Measurements from ENCODE around the gene SPOCK2. TPM values are rescaled to one million over a fixed set of nuclear protein-coding genes. Genes with fewer than 3 reads are reported as not detected.
"Not testable (repeated sequence)": the region's sequence is repeated elsewhere in the genome, so short reads cannot be mapped to it uniquely, and the experiment has no call there.

Gene SPOCK2, protein sequence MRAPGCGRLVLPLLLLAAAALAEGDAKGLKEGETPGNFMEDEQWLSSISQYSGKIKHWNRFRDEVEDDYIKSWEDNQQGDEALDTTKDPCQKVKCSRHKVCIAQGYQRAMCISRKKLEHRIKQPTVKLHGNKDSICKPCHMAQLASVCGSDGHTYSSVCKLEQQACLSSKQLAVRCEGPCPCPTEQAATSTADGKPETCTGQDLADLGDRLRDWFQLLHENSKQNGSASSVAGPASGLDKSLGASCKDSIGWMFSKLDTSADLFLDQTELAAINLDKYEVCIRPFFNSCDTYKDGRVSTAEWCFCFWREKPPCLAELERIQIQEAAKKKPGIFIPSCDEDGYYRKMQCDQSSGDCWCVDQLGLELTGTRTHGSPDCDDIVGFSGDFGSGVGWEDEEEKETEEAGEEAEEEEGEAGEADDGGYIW
- 3.2 TPM for total RNA-seq
- polyA plus RNA-seq: 10.1 TPM

DNA sequence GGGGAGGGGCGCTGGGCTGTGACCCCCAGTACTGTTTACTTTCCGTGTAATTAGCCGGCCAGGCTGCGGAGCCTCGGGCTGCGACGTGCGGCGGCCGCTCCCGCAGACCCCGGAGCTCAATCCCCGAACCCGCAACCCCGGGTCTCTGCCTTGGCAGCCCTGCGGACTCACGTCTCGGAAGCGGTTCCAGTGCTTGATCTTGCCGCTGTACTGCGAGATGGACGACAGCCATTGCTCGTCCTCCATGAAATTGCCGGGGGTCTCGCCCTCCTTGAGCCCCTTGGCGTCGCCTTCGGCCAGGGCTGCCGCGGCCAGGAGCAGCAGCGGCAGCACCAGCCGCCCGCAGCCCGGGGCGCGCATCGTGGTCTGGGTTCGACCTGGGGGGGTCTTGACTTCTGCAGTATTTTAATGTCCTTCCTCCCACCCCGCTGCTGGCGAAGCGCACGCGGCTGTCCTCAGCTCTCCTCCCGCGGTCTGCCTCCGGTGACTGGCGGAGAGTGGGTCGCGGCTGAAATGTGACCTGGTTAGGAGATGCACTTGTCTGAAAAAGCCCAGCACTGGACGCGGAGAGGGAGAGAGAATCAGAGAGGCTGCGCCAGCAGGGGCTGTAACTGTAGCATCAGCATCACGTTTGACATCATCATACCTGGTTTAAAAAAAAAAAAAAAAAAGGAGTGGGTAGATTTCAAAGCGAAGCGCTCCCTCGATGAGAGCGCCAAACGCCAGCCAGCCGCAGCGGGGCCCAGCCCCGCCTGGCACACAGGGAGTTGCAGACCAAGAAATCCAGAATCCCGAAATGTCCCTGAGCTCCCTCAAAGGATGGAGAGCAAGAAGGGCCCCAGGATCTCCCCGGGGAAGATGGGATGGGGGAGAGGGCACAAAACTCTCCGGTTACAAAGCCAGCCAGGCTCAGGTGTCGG lies at the start of gene SPOCK2:
Gene SPOCK2 (minus strand): TSS at position 583 of the 920 bp plus-strand sequence. CDS start 223 bp downstream, at position 360.
- DNase-seq (ENCODE audit: extremely low spot score): no peak
- peak within 1 kb of the TSS; percentile 33 for H3K4me3 ChIP-seq (ENCODE audit: low read depth, low read length)

DNA sequence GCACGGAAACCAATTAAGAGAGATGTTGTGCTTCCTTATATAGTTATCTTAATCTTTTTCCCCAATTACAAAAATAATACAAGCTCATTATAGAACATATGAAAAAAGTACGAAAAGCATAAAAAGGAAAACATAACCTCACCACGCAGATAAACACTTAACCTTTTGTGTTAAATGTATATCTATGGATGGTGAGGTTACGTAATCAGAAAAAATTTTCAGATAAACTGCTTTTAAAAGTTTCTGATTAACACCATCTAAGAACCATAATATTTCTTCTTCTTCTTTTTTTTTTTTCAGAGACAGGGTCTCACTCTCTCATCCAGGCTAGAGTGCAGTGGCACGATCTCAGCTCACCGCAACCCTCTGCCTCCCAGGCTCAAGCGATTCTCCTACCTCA lies 49.2 kb upstream of the SPOCK2 start:
- DNase-seq (ENCODE audit: extremely low spot score): no peak
- no peaks in the 10 kb centered on the region for H3K36me3 ChIP-seq (ENCODE audit: insufficient read depth)
- H3K27ac ChIP-seq (ENCODE audit: low read depth): no peak overlapping the region
- WGBS: 98% methylated on average over 7 of the region's 7 CpGs
- peaks cover 1% of the 10 kb centered on the region for H3K4me1 ChIP-seq (ENCODE audit: insufficient read depth)
- no peak overlapping the region for H3K4me3 ChIP-seq (ENCODE audit: low read depth, low read length)

More for the DNA sequence above, at the start of gene SPOCK2:
- Histone ChIP-seq H3K27ac (ENCODE audit: low read depth) (peak within 1 kb of the TSS; percentile 53), H3K4me1 (ENCODE audit: insufficient read depth) (no peaks in the 10 kb centered on the region), H3K36me3 (ENCODE audit: insufficient read depth) (no peaks in the 10 kb centered on the region)
- 8% methylated on average over 65 of the region's 65 CpGs for WGBS

DNA sequence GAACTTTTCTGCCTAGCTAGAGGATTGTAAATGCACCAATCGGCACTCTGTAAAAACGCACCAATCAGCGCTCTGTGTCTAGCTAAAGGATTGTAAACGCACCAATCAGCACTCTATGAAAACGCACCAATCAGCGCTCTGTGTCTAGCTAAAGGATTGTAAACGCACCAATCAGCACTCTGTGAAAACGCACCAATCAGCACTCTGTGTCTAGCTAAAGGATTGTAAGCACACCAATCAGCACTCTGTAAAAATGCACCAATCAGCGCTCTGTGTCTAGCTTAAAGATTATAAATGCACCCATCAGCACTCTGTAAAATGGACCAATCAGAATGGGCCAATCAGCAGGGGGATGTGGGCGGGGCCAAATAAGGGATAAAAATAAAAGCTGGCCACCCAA lies 47.9 kb upstream of the SPOCK2 start:
- not testable (repeated sequence) for H3K36me3 ChIP-seq (ENCODE audit: insufficient read depth); H3K27ac ChIP-seq (ENCODE audit: low read depth); H3K4me3 ChIP-seq (ENCODE audit: low read depth, low read length); H3K4me1 ChIP-seq (ENCODE audit: insufficient read depth); DNase-seq (ENCODE audit: extremely low spot score)
- 98% methylated on average over 10 of the region's 10 CpGs for WGBS

DNA sequence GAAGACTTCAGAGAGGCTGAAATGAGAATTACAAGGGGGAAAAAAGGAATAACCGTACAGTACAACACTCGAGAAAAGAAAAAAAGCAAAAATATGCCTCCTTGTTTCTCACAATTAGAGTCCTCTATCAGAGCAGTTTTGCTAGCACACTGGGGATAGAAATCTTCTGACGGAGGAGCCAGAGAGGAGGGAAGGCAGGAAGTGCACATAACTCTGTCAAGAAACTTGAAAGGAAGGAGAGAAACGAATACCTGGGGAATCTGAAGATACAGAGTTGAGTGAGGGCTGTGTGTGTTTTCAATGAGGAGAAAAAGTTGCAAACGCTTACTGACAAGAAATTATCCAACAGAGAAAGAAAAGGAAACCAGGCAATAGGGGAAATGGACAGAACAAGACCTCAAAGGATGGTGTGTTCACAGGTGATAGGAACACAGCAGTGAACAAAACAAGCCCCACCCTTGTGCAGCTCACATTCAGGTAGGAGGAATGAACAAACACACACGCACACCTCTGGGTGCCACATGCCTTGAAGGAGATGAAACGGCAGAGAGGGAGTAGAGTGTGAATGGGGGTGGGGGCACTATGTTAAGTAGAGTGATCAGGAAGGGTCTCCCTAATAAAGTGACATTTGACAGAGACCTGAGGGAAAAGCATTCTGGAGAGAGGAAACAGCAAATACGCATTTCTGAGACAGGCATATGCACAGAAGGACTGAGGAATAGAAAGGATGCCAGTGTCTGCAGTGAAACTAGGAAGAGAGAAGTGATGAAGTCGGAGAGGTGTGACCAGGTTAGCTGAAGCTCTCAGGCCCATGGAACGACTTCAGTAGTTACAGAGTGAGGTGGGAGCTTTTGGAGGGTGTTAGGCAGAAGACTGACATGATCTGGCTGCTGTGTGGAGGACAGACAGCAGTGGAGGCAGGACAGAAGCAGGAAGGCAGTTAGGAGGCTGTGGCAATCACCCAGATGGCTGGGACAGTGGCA lies 46.7 kb upstream of the SPOCK2 start:
- Histone ChIP-seq H3K27ac (ENCODE audit: low read depth) (no peak overlapping the region), H3K4me1 (ENCODE audit: insufficient read depth) (peaks cover 1% of the 10 kb centered on the region), H3K36me3 (ENCODE audit: insufficient read depth) (no peaks in the 10 kb centered on the region), H3K4me3 (ENCODE audit: low read depth, low read length) (no peak overlapping the region)
- DNase-seq (ENCODE audit: extremely low spot score): no peak
- WGBS: 85% methylated on average over 10 of the region's 10 CpGs

DNA sequence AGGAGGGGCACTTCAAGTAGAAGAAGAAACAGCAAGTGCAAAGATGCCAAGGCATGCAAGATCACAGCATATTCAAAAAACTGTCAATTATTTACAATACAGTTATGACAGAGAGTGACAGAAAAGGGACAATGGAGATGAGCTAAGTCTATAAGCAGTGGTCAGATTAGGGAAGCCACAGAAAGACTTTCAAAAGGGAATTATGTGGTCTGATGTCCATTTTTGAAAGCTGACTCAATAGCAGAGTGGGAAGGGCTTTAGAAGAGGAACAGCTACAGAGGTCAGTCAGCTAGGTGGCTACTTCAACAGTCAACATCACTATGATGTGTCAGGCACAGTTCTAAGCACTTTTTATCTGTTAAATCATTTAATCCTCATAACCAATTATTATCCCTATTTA lies 45.2 kb upstream of the SPOCK2 start:
- DNase-seq (ENCODE audit: extremely low spot score): no peak
- no peak overlapping the region for H3K4me3 ChIP-seq (ENCODE audit: low read depth, low read length)
- H3K27ac ChIP-seq (ENCODE audit: low read depth): no peak overlapping the region
- H3K36me3 ChIP-seq (ENCODE audit: insufficient read depth): no peaks in the 10 kb centered on the region
- peaks cover 1% of the 10 kb centered on the region for H3K4me1 ChIP-seq (ENCODE audit: insufficient read depth)

DNA sequence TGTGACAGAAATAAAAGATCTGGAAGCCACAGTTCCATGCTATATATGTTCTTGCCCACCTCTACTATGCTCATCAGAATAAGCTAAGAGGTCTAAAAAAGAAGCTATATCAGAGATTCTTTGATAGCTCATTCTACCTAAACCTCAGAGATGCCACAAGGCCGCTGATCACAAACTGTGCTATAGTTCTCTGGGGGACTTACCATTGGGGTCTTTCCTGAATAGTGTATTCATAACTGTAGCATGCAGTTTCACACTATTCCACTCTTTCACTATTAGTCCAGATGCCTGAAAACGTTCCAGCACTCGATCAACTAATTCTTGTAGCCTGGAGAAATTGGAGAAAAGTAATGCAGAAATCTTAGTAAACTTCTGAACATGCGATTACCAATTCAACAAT lies 44.5 kb upstream of the SPOCK2 start:
- Histone ChIP-seq H3K4me3 (ENCODE audit: low read depth, low read length) (no peak overlapping the region), H3K4me1 (ENCODE audit: insufficient read depth) (peaks cover 1% of the 10 kb centered on the region), H3K36me3 (ENCODE audit: insufficient read depth) (no peaks in the 10 kb centered on the region), H3K27ac (ENCODE audit: low read depth) (no peak overlapping the region)
- 85% methylated on average over 4 of the region's 4 CpGs for WGBS
- DNase-seq (ENCODE audit: extremely low spot score): no peak

DNA sequence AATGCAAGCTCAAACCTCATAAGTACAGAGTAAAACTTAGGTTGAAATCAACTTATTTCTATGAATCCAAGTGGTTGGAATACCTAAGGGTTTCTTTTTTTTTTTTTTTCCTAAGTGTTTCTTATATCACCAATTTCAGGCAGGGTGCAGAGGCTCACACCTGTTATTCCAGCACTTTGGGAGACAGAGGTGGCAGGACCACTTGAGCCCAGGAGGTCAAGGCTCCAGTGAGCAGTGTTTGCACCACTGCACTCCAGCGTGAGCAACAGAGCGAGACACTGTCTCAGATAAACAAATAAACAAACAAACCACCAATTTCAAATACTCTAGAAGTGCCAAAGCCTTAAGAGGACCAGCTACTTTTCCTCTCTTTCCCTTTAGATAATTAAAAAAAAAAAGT lies 39.2 kb upstream of the SPOCK2 start:
- WGBS: 98% methylated on average over 2 of the region's 2 CpGs
- H3K27ac ChIP-seq (ENCODE audit: low read depth): no peak overlapping the region
- no peak overlapping the region for H3K4me3 ChIP-seq (ENCODE audit: low read depth, low read length)
- no peaks in the 10 kb centered on the region for H3K4me1 ChIP-seq (ENCODE audit: insufficient read depth)
- H3K36me3 ChIP-seq (ENCODE audit: insufficient read depth): no peaks in the 10 kb centered on the region
- DNase-seq (ENCODE audit: extremely low spot score): no peak

DNA sequence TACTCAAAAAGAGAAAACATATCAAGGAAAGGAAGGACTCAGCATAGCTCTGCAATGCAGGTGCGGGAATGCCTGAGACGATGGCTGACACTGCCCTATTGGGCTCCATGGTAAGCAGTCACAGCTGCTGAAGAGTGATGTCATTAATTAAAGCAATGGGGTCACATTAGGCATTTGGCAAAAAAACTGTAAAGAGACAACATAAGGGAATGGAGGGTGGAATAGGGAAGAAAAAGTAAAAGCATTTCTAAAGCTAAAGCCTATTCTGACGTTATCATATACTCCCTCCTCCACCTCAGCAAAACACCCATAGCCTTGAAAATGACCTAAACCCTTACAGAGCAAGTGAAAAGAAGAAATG lies 38.5 kb upstream of the SPOCK2 start:
- Histone ChIP-seq H3K4me3 (ENCODE audit: low read depth, low read length) (no peak overlapping the region), H3K36me3 (ENCODE audit: insufficient read depth) (no peaks in the 10 kb centered on the region), H3K4me1 (ENCODE audit: insufficient read depth) (no peaks in the 10 kb centered on the region), H3K27ac (ENCODE audit: low read depth) (no peak overlapping the region)
- no peak for DNase-seq (ENCODE audit: extremely low spot score)
- 96% methylated on average over 3 of the region's 3 CpGs for WGBS

DNA sequence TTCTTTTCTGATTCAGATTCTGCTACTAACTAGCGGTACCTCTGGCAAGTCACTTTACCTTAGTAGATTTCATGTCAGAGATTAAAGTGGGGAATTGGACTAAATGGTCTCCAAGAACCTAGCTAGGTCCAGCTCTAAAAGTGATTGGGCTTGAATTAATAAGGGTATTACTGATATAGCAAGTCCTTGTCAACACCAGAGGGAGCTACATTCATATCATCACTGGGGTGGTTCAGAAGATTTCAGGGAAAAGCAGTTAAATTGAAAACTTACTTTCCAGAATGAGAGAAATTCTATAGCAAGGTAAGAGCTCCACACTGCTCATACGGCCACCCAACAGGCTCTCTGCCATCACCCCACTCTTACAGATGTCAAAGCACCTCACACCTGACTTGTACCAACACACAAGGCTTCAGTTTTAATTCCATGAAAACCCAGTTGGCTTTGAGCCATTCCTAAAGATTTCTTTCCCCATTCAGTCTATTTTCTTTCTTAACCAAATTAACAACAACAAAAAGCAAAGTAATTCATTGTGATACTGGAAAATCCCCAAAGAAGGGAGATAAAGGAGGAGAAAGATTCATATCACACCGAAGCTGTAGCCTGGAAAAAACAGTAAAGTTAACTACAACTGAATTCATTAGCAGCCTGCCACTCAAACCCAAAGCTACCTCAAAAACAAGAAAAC lies 38.0 kb upstream of the SPOCK2 start:
- no peak overlapping the region for H3K27ac ChIP-seq (ENCODE audit: low read depth)
- no peaks in the 10 kb centered on the region for H3K36me3 ChIP-seq (ENCODE audit: insufficient read depth)
- no peak overlapping the region for H3K4me3 ChIP-seq (ENCODE audit: low read depth, low read length)
- H3K4me1 ChIP-seq (ENCODE audit: insufficient read depth): no peaks in the 10 kb centered on the region
- DNase-seq (ENCODE audit: extremely low spot score): no peak
- whole genome bisulfite sequencing: 92% methylated on average over 3 of the region's 3 CpGs

DNA sequence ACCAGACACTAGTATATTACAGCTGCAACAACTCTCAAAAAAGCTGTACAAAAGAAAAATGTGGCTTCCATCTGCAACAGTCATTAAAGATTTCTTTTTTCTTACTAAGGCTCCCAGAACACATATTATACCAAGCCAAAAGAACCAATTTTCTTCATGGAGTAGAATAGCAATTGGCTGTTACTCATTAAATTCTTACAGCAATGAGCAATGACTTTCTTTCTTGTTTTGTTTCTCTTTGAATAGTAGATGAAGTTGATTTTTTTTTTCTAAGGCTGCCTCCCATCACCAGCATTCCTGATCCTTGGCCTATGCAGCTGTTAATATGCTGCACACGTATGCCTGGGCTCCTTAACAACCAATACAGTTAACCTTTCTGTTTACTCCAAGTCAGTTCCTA lies 36.6 kb upstream of the SPOCK2 start:
- Histone ChIP-seq H3K27ac (ENCODE audit: low read depth) (no peak overlapping the region), H3K4me3 (ENCODE audit: low read depth, low read length) (no peak overlapping the region), H3K4me1 (ENCODE audit: insufficient read depth) (no peaks in the 10 kb centered on the region), H3K36me3 (ENCODE audit: insufficient read depth) (no peaks in the 10 kb centered on the region)
- DNase-seq (ENCODE audit: extremely low spot score): peak; percentile 20
- WGBS: 72% methylated on average over 1 of the region's 1 CpG

DNA sequence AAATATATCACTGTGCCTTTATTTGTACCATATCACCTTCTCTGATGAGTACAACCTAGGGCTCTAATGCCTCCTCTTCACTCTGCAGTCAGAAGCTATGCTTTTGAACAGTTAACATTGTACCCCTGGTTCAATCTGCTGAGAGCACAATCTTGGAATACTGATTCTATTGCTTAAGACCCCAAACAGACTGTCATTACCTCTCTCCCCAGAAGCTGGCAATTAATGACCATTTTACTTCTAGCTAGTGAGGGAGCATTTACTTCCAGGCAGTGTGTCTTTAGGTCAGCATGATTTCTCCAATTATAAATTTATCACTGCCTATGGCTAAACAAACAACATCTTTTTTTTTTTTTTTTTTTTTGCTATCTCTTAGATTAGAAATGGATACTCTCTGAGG lies 36.0 kb upstream of the SPOCK2 start:
- Histone ChIP-seq H3K36me3 (ENCODE audit: insufficient read depth) (peaks cover under 1% of the 10 kb centered on the region), H3K4me3 (ENCODE audit: low read depth, low read length) (no peak overlapping the region), H3K4me1 (ENCODE audit: insufficient read depth) (no peaks in the 10 kb centered on the region), H3K27ac (ENCODE audit: low read depth) (no peak overlapping the region)
- no peak for DNase-seq (ENCODE audit: extremely low spot score)

DNA sequence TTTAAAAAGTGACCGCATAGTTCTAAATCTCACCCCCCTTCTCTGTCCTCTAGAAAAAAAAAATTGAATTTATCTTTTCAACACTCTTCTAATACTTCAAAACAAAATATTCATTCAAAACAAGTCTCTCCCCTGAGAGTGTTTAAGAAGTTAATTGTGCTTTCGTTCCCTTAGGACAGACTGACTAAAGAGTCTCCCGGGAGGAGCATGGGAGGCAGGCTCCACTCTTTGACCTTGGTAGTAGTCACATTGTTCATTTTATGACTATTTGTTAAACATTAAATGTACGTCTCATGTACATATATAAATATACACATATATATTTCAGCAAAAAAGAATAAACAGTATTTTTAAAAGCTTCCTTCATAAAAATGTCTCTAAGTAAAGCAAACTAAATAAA lies 35.3 kb upstream of the SPOCK2 start:
- no peak for DNase-seq (ENCODE audit: extremely low spot score)
- 87% methylated on average over 4 of the region's 4 CpGs for WGBS
- Histone ChIP-seq H3K36me3 (ENCODE audit: insufficient read depth) (peaks cover 3% of the 10 kb centered on the region), H3K4me1 (ENCODE audit: insufficient read depth) (no peaks in the 10 kb centered on the region), H3K4me3 (ENCODE audit: low read depth, low read length) (no peak overlapping the region), H3K27ac (ENCODE audit: low read depth) (no peak overlapping the region)

DNA sequence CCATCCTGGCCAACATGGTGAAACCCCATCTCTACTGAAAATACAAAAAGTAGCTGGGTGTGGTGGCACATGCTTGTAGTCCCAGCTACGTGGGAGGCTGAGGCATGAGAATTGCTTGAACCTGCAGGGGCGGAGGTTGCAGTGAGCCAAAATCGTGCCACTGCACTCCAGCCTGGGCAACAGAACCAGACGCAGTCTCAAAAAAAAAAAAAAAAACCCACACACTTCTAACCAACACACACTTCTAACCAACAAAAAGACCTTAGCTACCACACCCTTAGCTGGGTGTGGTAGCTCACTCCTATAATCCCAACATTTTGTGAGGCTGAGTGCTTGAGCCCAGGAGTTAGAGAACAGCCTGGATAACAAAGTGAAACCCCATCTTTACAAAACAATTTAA lies 33.9 kb upstream of the SPOCK2 start:
- no peak overlapping the region for H3K4me3 ChIP-seq (ENCODE audit: low read depth, low read length)
- 94% methylated on average over 4 of the region's 4 CpGs for WGBS
- H3K27ac ChIP-seq (ENCODE audit: low read depth): no peak overlapping the region
- H3K4me1 ChIP-seq (ENCODE audit: insufficient read depth): no peaks in the 10 kb centered on the region
- peaks cover 3% of the 10 kb centered on the region for H3K36me3 ChIP-seq (ENCODE audit: insufficient read depth)
- no peak for DNase-seq (ENCODE audit: extremely low spot score)
